Uterus (tissue), 2 donors: ENCODE results near the gene GALNT9.

ENCODE experiments used
- POLR2A ChIP-seq, 2 donors: fragments of 450-650 bp; IDR thresholded peaks; one replicate each; pipeline ENCODE4 v1.6.1; 2016; ENCODE audit warnings: antibody characterized with exemption in 2 of 2, mild to moderate bottlenecking in 1 of 2, moderate library complexity in 1 of 2
- TF ChIP-seq, protein P1 (sequence below), 4 experiments: fragments of 200-600 bp in 2 of 4; fragments of 450-650 bp in 2 of 4; sonication (generic) in 2 of 4; IDR thresholded peaks; one replicate each; pipeline ENCODE4 v1.5.1; 2016 to 2019; ENCODE audit warnings: antibody characterized with exemption in 4 of 4, mild to moderate bottlenecking in 2 of 4, moderate library complexity in 1 of 4

DNA sequence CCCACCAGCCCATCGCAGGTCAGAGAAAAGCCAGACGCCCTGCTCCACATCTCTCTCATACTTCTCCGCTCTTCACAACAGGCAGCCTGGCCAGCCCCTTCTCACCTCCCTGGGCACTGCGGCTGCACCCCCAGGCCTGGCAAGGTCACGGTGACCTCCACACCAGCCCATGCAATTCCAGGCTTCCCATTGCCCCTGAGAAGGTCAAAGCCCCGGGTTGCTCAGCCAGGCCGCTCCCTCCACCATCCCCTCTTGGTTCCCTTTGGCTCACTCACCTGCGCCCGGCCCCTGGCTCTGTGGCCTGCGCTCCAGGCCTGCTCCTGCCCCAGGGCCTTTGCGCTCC, 55.4 kb downstream of the GALNT9 start:
- TF ChIP-seq, protein P1, sequence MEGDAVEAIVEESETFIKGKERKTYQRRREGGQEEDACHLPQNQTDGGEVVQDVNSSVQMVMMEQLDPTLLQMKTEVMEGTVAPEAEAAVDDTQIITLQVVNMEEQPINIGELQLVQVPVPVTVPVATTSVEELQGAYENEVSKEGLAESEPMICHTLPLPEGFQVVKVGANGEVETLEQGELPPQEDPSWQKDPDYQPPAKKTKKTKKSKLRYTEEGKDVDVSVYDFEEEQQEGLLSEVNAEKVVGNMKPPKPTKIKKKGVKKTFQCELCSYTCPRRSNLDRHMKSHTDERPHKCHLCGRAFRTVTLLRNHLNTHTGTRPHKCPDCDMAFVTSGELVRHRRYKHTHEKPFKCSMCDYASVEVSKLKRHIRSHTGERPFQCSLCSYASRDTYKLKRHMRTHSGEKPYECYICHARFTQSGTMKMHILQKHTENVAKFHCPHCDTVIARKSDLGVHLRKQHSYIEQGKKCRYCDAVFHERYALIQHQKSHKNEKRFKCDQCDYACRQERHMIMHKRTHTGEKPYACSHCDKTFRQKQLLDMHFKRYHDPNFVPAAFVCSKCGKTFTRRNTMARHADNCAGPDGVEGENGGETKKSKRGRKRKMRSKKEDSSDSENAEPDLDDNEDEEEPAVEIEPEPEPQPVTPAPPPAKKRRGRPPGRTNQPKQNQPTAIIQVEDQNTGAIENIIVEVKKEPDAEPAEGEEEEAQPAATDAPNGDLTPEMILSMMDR (IDR thresholded peaks at IDR 0.05), result no peak
- TF ChIP-seq POLR2A (IDR thresholded peaks at IDR 0.05), result no peak
